OCI-LY1 (cell line): ENCODE results near the gene HOOK2.

ENCODE experiments used
- H2AFZ ChIP-seq: fragments of 200-600 bp; sonication (generic), shearing (Covaris generic); 2 replicates; pipeline ENCODE4 v1.6.0; 2014; ENCODE audit warnings: antibody characterized with exemption, mild to moderate bottlenecking, low read length
- H3F3A ChIP-seq: fragments of 200-600 bp; sonication (generic), shearing (Covaris generic); 2 replicates; pipeline ENCODE4 v1.6.0; 2014; ENCODE audit warnings: mild to moderate bottlenecking, antibody characterized with exemption, low read length, moderate library complexity; ENCODE audit not compliant: insufficient read depth
- H3K27ac ChIP-seq: fragments of 200-600 bp; sonication (generic); 2 replicates; pipeline ENCODE4 v1.5.1; 2014; ENCODE audit warnings: low read length, mixed run types, mild to moderate bottlenecking, low read depth; ENCODE audit not compliant: poor library complexity, severe bottlenecking
- H3K27me3 ChIP-seq: fragments of 200-600 bp; sonication (generic); 2 replicates; pipeline ENCODE4 v1.6.0; 2014; ENCODE audit warnings: antibody characterized with exemption, mild to moderate bottlenecking, low read length, moderate library complexity; ENCODE audit not compliant: insufficient read depth
- H3K36me3 ChIP-seq: fragments of 200-600 bp; sonication (generic); 2 replicates; pipeline ENCODE4 v1.6.1; 2014; ENCODE audit warnings: mild to moderate bottlenecking, antibody characterized with exemption, low read length, moderate library complexity, mixed read lengths; ENCODE audit not compliant: insufficient read depth
- H3K4me1 ChIP-seq: fragments of 200-600 bp; sonication (generic); 2 replicates; pipeline ENCODE4 v1.5.1; 2014; ENCODE audit warnings: mild to moderate bottlenecking, low read length, moderate library complexity; ENCODE audit not compliant: insufficient read depth, severe bottlenecking
- H3K4me2 ChIP-seq: fragments of 200-600 bp; sonication (generic), shearing (Covaris generic); 2 replicates; pipeline ENCODE4 v1.6.1; 2014; ENCODE audit warnings: low read length
- H3K4me3 ChIP-seq: fragments of 200-600 bp; sonication (generic); 2 replicates; pipeline ENCODE4 v1.5.1; 2014; ENCODE audit warnings: low read length, low read depth, mild to moderate bottlenecking, mixed read lengths; ENCODE audit not compliant: poor library complexity, severe bottlenecking
- H3K79me2 ChIP-seq: fragments of 200-600 bp; shearing (Covaris generic); 2 replicates; pipeline ENCODE4 v1.6.1; 2016; ENCODE audit warnings: mixed run types, low read length, mixed read lengths; ENCODE audit not compliant: insufficient read depth
- H3K9ac ChIP-seq: fragments of 200-600 bp; sonication (generic), shearing (Covaris generic); 2 replicates; pipeline ENCODE4 v1.6.1; 2014; ENCODE audit warnings: mild to moderate bottlenecking, low read length, mixed read lengths
- H3K9me2 ChIP-seq: fragments of 200-600 bp; sonication (generic), shearing (Covaris generic); 2 replicates; pipeline ENCODE4 v1.6.1; 2014; ENCODE audit warnings: low read depth, mild to moderate bottlenecking, low read length, mixed read lengths
- H3K9me3 ChIP-seq: fragments of 200-600 bp; shearing (Covaris generic); 2 replicates; pipeline ENCODE4 v1.6.1; 2014; ENCODE audit warnings: low read length, mixed read lengths
- H4K20me1 ChIP-seq: fragments of 200-600 bp; sonication (generic), shearing (Covaris generic); 2 replicates; pipeline ENCODE4 v1.6.0; 2016; ENCODE audit warnings: mild to moderate bottlenecking, low read length; ENCODE audit not compliant: insufficient read depth
- CTCF ChIP-seq: fragments of 200-600 bp; sonication (generic), shearing (Covaris generic); IDR thresholded peaks from 2 replicates; pipeline ENCODE4 v1.5.1; 2017; ENCODE audit warnings: mild to moderate bottlenecking, antibody characterized with exemption, low read length, moderate library complexity, mixed read lengths
- EZH2 ChIP-seq: fragments of 200-600 bp; sonication (generic), shearing (Covaris generic); IDR thresholded peaks from 2 replicates; pipeline ENCODE4 v1.8.0; 2017; ENCODE audit warnings: borderline replicate concordance, mixed run types, mild to moderate bottlenecking, antibody characterized with exemption, low read length, moderate library complexity, mixed read lengths

HOOK2 gene

GRCh38 chr19:12815088-12815487 lies 39.7 kb upstream of the HOOK2 start:
- no peaks in the 10 kb centered on the region for H3K9me3 ChIP-seq
- H3K79me2 ChIP-seq = no peaks in the 10 kb centered on the region
- H3K4me2 ChIP-seq = no peak overlapping the region
- H2AFZ ChIP-seq = no peak overlapping the region
- no peaks in the 10 kb centered on the region for H3K4me1 ChIP-seq
- no peak for TF ChIP-seq EZH2
- no peak for TF ChIP-seq CTCF
- no peak overlapping the region for H3K9ac ChIP-seq
- no peaks in the 10 kb centered on the region for H4K20me1 ChIP-seq
- H3K27me3 ChIP-seq = no peaks in the 10 kb centered on the region
- peaks cover 24% of the 10 kb centered on the region for H3K36me3 ChIP-seq
- no peaks in the 10 kb centered on the region for H3F3A ChIP-seq
- no peaks in the 10 kb centered on the region for H3K9me2 ChIP-seq
- no peak overlapping the region for H3K27ac ChIP-seq
- H3K4me3 ChIP-seq = no peak overlapping the region

DNA sequence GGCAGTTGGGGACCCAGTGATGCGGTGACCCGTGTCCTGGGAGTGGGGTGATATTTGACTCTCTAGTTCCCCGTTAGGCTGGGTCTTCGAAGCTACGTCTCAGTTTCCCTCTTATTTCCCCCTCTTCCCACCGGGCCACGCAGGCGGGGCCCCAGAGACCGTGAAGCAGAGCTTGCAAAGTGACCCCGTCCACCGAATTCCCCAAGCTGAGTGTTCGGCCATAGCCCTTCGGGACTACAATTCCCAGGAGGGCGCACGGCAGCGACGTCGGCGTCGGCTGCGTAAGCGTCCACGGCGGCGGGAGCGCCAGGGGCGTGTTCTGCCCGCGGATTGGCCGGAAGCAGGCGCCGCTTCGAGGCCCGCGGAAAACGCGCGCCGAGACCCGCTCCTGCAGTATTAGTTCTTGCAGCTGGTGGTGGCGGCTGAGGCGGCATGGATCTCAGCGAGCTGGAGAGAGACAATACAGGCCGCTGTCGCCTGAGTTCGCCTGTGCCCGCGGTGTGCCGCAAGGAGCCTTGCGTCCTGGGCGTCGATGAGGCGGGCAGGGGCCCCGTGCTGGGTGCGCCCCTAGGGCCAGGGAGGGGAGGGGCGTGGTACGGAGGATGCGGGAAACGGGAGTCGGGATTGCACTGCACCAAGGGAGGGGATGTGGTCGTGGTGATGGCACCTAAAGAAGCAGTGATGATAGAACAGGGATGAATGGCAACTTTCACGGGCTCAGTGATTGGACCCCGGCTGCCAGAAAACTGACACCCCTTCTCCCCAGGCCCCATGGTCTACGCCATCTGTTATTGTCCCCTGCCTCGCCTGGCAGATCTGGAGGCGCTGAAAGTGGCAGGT lies 31.1 kb upstream of the HOOK2 start, which contains the start of gene RNASEH2A:
Gene RNASEH2A (plus strand): TSS at position 343 of the 840 bp plus-strand sequence. CDS start 90 bp downstream, at position 433.
- TF ChIP-seq EZH2 (no peak), CTCF (no peak)
- no peaks in the 10 kb centered on the region for H3K9me2 ChIP-seq

DNA sequence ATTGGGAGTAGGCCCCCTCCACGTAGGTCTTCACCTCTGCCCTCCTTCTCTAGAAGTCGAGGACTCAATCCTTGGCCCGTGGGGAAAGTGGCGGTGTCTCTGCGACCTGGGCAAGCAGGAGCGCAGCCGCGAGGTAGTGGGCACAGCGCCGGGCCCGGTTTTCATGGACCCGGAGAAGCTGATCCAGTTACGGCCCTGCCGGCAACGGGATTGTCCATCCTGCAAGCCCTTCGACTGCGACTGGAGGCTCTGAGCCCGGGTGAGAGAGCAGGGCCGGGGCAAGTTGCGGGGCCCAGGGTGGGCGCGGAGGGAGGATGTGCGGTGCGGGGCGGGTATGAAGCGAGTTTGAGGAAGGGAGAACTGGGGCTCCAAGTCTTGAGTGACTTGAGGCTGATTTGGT lies 28.7 kb upstream of the HOOK2 start:
- H2AFZ ChIP-seq = no peak overlapping the region
- no peaks in the 10 kb centered on the region for H3K9me2 ChIP-seq
- no peak overlapping the region for H3K9ac ChIP-seq
- no peaks in the 10 kb centered on the region for H3K79me2 ChIP-seq
- H3K9me3 ChIP-seq = no peaks in the 10 kb centered on the region
- peaks cover 20% of the 10 kb centered on the region; the same call in 1 of the 2 replicates for H3K36me3 ChIP-seq
- no peaks in the 10 kb centered on the region for H3F3A ChIP-seq
- no peaks in the 10 kb centered on the region for H3K27me3 ChIP-seq
- H3K27ac ChIP-seq = no peak overlapping the region
- no peak overlapping the region for H3K4me2 ChIP-seq
- no peaks in the 10 kb centered on the region for H4K20me1 ChIP-seq
- TF ChIP-seq EZH2 (no peak), CTCF (no peak)
- H3K4me3 ChIP-seq = no peak overlapping the region
- peaks cover 34% of the 10 kb centered on the region for H3K4me1 ChIP-seq

More for the DNA sequence above, 31.1 kb upstream of the HOOK2 start, which contains the start of gene RNASEH2A:
- Histone ChIP-seq H3K9ac (peak within 1 kb of the TSS; percentile 79), H3K9me3 (no peaks in the 10 kb centered on the region), H2AFZ (peak within 1 kb of the TSS; percentile 36; the same call in 1 of the 2 replicates), H3K27me3 (no peaks in the 10 kb centered on the region), H3K79me2 (no peaks in the 10 kb centered on the region), H3K4me1 (peaks cover 21% of the 10 kb centered on the region), H4K20me1 (no peaks in the 10 kb centered on the region), H3K4me3 (peak within 1 kb of the TSS; percentile 69), H3K27ac (peak within 1 kb of the TSS; percentile 37), H3K4me2 (peak within 1 kb of the TSS; percentile 74), H3K36me3 (peaks cover 22% of the 10 kb centered on the region), H3F3A (no peaks in the 10 kb centered on the region)
